ENCODE measurements around the gene TLR6.

- no peak for TF ChIP-seq CTCF (IDR thresholded peaks at IDR 0.05 in 2 of 3, conservative IDR thresholded peaks at IDR 0.05 in 1 of 3; ENCODE audit: borderline replicate concordance in 1 of 3, insufficient read depth in 1 of 3, low read depth in 2 of 3, low read length in 2 of 3)
- no peak for TF ChIP-seq MAX (IDR thresholded peaks at IDR 0.05)
- TF ChIP-seq POLR2AphosphoS5 (IDR thresholded peaks at IDR 0.05; ENCODE audit: low read depth, low read length), result no peak
- no peak for TF ChIP-seq EZH2 (IDR thresholded peaks at IDR 0.05)
- TF ChIP-seq CEBPB (IDR thresholded peaks at IDR 0.05; ENCODE audit: low read depth), result no peak
- no peak for TF ChIP-seq ZBTB33 (IDR thresholded peaks at IDR 0.05; ENCODE audit: extremely low read depth, insufficient replicate concordance, low read length)
- no peak for TF ChIP-seq RAD21 (IDR thresholded peaks at IDR 0.05; ENCODE audit: low read depth)
- TF ChIP-seq FOSL1 (IDR thresholded peaks at IDR 0.05; ENCODE audit: low read depth), result no peak
- TF ChIP-seq POLR2A (IDR thresholded peaks at IDR 0.05; ENCODE audit: borderline replicate concordance, extremely low read depth, insufficient read depth, insufficient read length), result no peak
Measured at GRCh38 chr4:38846015-38846414, 10.6 kb downstream of the TLR6 start.
